Measurements from ENCODE around the gene NIPSNAP2. TPM values are rescaled to one million over a fixed set of nuclear protein-coding genes. Genes with fewer than 3 reads are reported as not detected.

Gene NIPSNAP2
- total RNA-seq (2022), result 57.9 and 62.8 TPM in 2 replicates
- Bru-seq, nascent RNA, result percentile 79 among the genes with signal in this experiment
- BruChase-seq, experiment 1, labeled RNA remaining after a 6-hour chase, result percentile 83 among the genes with signal in this experiment
- percentile 80 among the genes with signal in this experiment for BruChase-seq, experiment 2, labeled RNA remaining after a 2-hour chase
- long read RNA-seq, full-length matches to known transcripts, result 335 of 360 reads
- long read RNA-seq, partial matches to known transcripts, result 1 of 360 reads
- long read RNA-seq, other reads (novel, unspliced or antisense), result 24 of 360 reads

DNA sequence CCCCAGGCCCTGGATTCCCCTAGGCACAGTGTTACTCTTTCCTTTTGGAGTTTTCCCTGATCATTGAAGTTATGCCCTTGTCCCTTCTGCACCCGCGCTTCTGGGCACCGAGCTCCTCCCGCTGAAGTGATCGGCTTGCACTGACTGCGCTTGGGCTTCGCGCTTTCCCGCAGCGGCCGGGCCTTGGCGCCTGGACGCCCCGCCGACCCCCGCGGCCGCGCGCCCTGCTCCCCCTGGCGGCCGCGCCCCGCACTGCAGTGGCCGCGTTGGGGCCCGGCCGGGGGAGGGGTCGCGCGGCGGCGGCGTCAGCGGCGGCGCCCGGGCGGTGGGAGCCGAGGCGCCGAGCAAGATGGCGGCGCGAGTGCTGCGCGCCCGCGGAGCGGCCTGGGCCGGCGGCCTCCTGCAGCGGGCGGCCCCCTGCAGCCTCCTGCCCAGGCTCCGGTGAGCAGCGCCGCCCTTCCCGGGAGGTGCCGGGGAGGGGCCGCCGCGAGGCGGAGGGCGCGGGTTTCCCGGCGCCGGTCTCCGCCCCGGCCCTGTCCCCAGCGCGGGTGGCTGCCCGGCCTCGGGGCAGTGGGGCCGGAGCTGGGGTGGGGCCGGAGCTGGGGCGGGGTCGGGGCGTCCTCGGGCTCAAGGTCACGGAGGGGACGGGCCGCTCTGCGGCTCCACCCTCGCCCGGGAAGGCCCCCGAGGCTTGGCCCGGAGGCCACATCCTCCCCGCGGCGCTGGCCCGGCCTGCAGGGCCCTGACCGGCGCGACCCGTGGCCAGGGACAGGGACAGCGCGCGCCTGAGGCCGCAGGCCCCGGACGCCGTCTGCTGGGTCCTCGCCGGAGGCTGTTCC is at the start of gene NIPSNAP2:
NIPSNAP2 (plus strand) TSS at position 325 of the 839 bp plus-strand sequence; CDS start at position 350, 25 bp downstream.
- POLR2A ChIA-PET, result interaction anchor here (0.6 to 4.2 kb wide), 22 partner anchors 7 to 1115 kb away, joined by 3 to 40 read pairs (median 4); partner anchors contain the start of genes CCT6A, CHCHD2, MRPS17 and PSPH

DNA sequence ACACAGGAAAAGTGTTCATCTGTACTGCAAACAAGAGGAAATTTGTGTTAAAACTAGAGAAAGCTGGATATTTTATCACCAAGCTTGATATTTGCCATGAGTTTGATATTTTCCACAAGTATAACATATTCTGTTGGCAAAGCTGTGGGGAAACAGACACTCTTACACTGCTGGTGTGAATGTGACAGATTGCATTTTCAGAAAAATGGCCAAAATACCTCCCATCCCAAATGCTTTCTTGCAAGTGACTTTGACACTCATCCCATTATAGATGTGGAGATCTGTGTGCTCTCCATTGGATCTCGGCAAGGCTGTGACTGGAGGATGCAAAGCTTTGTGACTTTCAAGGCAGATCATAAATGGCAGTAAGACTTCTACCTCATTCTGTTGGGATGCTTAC is 46.6 kb upstream of the NIPSNAP2 start:
- intact Hi-C loops (cut with micrococcal nuclease), result no loop called here
- DNase-seq (ENCODE audit: unreplicated experiment), result no peak
- no TSS peak for BruUV-seq (replicated peaks)
- Mint-ChIP-seq H3K36me3 (ENCODE audit: insufficient read depth, unreplicated experiment) (peaks cover 6% of the 10 kb centered on the region), H3K9me3 (ENCODE audit: unreplicated experiment) (no peaks in the 10 kb centered on the region), H3K4me3 (ENCODE audit: unreplicated experiment) (no peak overlapping the region), H3K27me3 (ENCODE audit: insufficient read depth, unreplicated experiment) (no peaks in the 10 kb centered on the region), H3K4me1 (ENCODE audit: insufficient read depth, unreplicated experiment) (no peaks in the 10 kb centered on the region), H3K27ac (ENCODE audit: low read depth, unreplicated experiment) (no peak overlapping the region)
- TF ChIP-seq, protein P1, sequence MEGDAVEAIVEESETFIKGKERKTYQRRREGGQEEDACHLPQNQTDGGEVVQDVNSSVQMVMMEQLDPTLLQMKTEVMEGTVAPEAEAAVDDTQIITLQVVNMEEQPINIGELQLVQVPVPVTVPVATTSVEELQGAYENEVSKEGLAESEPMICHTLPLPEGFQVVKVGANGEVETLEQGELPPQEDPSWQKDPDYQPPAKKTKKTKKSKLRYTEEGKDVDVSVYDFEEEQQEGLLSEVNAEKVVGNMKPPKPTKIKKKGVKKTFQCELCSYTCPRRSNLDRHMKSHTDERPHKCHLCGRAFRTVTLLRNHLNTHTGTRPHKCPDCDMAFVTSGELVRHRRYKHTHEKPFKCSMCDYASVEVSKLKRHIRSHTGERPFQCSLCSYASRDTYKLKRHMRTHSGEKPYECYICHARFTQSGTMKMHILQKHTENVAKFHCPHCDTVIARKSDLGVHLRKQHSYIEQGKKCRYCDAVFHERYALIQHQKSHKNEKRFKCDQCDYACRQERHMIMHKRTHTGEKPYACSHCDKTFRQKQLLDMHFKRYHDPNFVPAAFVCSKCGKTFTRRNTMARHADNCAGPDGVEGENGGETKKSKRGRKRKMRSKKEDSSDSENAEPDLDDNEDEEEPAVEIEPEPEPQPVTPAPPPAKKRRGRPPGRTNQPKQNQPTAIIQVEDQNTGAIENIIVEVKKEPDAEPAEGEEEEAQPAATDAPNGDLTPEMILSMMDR (IDR thresholded peaks at IDR 0.05; ENCODE audit: unreplicated experiment), result no peak
- CTCF ChIA-PET, result interaction anchor here (0.6 to 1.2 kb wide), 4 partner anchors 60 to 483 kb away, joined by 3 to 4 read pairs (median 3); no protein-coding TSS in a partner anchor
- POLR2A ChIA-PET, result no interaction called here

More for the DNA sequence above, at the start of gene NIPSNAP2:
- no peaks in the 10 kb centered on the region for H3K9me3 Mint-ChIP-seq (ENCODE audit: unreplicated experiment)
- TF ChIP-seq, protein P1 (IDR thresholded peaks at IDR 0.05; ENCODE audit: unreplicated experiment), result peak; percentile 49
- peak within 1 kb of the TSS; percentile 70 for H3K4me3 Mint-ChIP-seq (ENCODE audit: unreplicated experiment)
- no peaks in the 10 kb centered on the region for H3K27me3 Mint-ChIP-seq (ENCODE audit: insufficient read depth, unreplicated experiment)
- intact Hi-C loops (cut with micrococcal nuclease), result loop anchor here (1.0 to 2.0 kb wide), 2 partner anchors 110 to 324 kb away; no protein-coding TSS in a partner anchor
- H3K27ac Mint-ChIP-seq (ENCODE audit: low read depth, unreplicated experiment), result peak within 1 kb of the TSS; percentile 78
- H3K36me3 Mint-ChIP-seq (ENCODE audit: insufficient read depth, unreplicated experiment), result peaks cover 11% of the 10 kb centered on the region
- peaks cover 25% of the 10 kb centered on the region for H3K4me1 Mint-ChIP-seq (ENCODE audit: insufficient read depth, unreplicated experiment)
- CTCF ChIA-PET, result interaction anchor here (0.5 to 2.5 kb wide), 49 partner anchors 9 to 1550 kb away, joined by 3 to 22 read pairs (median 3); partner anchors contain the start of genes CCT6A and SUMF2
- no TSS peak for BruUV-seq (replicated peaks)
- peak; percentile 49 for DNase-seq (ENCODE audit: unreplicated experiment)

DNA sequence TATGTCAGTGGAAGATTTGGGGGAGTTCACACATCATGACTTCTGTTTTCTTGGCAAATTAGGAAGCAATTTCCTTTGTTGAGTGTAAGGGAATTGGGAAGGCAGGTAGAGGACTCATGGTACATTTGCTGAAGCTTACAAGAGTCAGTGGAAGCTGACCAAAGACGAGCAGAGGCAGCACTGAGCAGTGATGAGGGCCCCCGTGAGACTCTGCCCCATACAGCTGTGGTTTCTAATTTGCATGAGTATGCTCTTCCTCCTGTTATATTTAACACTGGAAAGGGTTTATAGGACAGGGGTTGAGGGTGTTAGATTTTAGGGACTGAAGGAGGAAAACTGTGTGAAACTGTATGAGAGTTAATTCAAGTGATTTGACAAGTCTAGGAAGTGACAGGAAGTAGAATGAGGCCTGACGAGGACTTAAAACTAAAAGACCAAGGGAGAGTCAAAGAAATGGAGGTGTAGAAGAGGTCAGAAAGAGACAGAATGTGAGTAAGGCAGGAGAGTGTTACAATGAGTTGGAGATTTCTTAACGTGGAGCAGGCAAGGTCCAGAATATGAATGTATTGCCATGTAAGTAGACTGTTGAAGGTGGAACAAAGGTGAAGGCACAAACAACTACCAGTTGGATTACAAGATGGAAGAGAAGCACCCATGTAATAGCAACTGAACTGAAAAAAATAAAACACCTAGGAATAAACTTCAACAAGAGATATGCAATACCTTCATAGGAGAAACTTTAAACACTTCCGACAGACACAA is 36.2 kb upstream of the NIPSNAP2 start:
- no peak overlapping the region for H3K4me3 Mint-ChIP-seq (ENCODE audit: unreplicated experiment)
- intact Hi-C loops (cut with micrococcal nuclease), result no loop called here
- peaks cover 17% of the 10 kb centered on the region for H3K9me3 Mint-ChIP-seq (ENCODE audit: unreplicated experiment)
- BruUV-seq (replicated peaks), result no TSS peak
- H3K27me3 Mint-ChIP-seq (ENCODE audit: insufficient read depth, unreplicated experiment), result no peaks in the 10 kb centered on the region
- no peak for DNase-seq (ENCODE audit: unreplicated experiment)
- no peaks in the 10 kb centered on the region for H3K36me3 Mint-ChIP-seq (ENCODE audit: insufficient read depth, unreplicated experiment)
- ChIA-PET CTCF (interaction anchor here (0.7 kb wide), 1 partner anchor 284 kb away, joined by 3 read pairs; no protein-coding TSS in a partner anchor), POLR2A (no interaction called here)
- H3K4me1 Mint-ChIP-seq (ENCODE audit: insufficient read depth, unreplicated experiment), result no peaks in the 10 kb centered on the region
- no peak overlapping the region for H3K27ac Mint-ChIP-seq (ENCODE audit: low read depth, unreplicated experiment)
- TF ChIP-seq, protein P1 (IDR thresholded peaks at IDR 0.05; ENCODE audit: unreplicated experiment), result no peak

Measured in MCF 10A (cell line).